A673 (cell line): ENCODE results near the gene KLC3.

Source experiments
- EZH2 ChIP-seq: fragments of 200-600 bp; sonication (generic); IDR thresholded peaks from 2 replicates; pipeline ENCODE4 v1.6.1; 2017; ENCODE audit warnings: borderline replicate concordance, low read depth, mild to moderate bottlenecking, mixed read lengths, antibody characterized with exemption, low read length; ENCODE audit not compliant: poor library complexity, severe bottlenecking
- TF ChIP-seq, protein P1 (sequence below): fragments of 300-800, 200-600 bp; sonication (generic); conservative IDR thresholded peaks from 2 replicates; pipeline ENCODE4 v1.5.1; 2017; ENCODE audit warnings: low read depth, mild to moderate bottlenecking, antibody characterized with exemption, low read length, moderate library complexity, mixed read lengths

GRCh38 chr19:45385392-45386221 is 45.1 kb downstream of the KLC3 start:
- no peak for TF ChIP-seq EZH2
- TF ChIP-seq, protein P1, sequence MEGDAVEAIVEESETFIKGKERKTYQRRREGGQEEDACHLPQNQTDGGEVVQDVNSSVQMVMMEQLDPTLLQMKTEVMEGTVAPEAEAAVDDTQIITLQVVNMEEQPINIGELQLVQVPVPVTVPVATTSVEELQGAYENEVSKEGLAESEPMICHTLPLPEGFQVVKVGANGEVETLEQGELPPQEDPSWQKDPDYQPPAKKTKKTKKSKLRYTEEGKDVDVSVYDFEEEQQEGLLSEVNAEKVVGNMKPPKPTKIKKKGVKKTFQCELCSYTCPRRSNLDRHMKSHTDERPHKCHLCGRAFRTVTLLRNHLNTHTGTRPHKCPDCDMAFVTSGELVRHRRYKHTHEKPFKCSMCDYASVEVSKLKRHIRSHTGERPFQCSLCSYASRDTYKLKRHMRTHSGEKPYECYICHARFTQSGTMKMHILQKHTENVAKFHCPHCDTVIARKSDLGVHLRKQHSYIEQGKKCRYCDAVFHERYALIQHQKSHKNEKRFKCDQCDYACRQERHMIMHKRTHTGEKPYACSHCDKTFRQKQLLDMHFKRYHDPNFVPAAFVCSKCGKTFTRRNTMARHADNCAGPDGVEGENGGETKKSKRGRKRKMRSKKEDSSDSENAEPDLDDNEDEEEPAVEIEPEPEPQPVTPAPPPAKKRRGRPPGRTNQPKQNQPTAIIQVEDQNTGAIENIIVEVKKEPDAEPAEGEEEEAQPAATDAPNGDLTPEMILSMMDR, result no peak
